RWPE1 (cell line): ENCODE results near the gene USP24.

ENCODE experiments used
- CTCF ChIA-PET: fragments of 350-600 bp; sonication (Branson Sonifier 250); formaldehyde crosslinking; extraction: SDS; loops from one replicate; lab custom pipeline; 2021; lab: Yijun Ruan, JAX
- POLR2A ChIA-PET: fragments of 400-600 bp; formaldehyde crosslinking; extraction: SDS; loops from one replicate; lab custom pipeline; 2020; ENCODE audit warnings: antibody characterized with exemption; ENCODE audit not compliant: low non-redundant PET; lab: Yijun Ruan, JAX
- DNase-seq: peaks from one replicate; pipeline ENCODE4 v3.0.0; 2012; ENCODE audit warnings: low spot score
- H3K27ac ChIP-seq: fragments of 450-650 bp; 2 replicates; pipeline ENCODE4 v1.5.1; 2017
- CTCF ChIP-seq: fragments of 450-650 bp; conservative IDR thresholded peaks from 2 replicates; pipeline ENCODE4 v1.5.1; 2017; ENCODE audit warnings: low read depth, mild to moderate bottlenecking

The USP24 gene

GRCh38 chr1:55250399-55251075 is 35.4 kb upstream of the USP24 start:
- no peak overlapping the region for H3K27ac ChIP-seq
- TF ChIP-seq CTCF, result no peak
- CTCF ChIA-PET, result no interaction called here
- POLR2A ChIA-PET, result no interaction called here
- DNase-seq, result no peak

- H3K27ac ChIP-seq, result no peak overlapping the region
- no peak for TF ChIP-seq CTCF
- CTCF ChIA-PET, result interaction anchor here (0.6 kb wide), 1 partner anchor 141 kb away, joined by 3 read pairs; no protein-coding TSS in a partner anchor
- DNase-seq, result no peak
- POLR2A ChIA-PET, result no interaction called here
Observed at GRCh38 chr1:55249646-55250398, 34.7 kb upstream of the USP24 start.

GRCh38 chr1:55246896-55247295 is 31.7 kb upstream of the USP24 start:
- H3K27ac ChIP-seq, result no peak overlapping the region
- ChIA-PET POLR2A (no interaction called here), CTCF (no interaction called here)
- TF ChIP-seq CTCF, result no peak
- DNase-seq, result no peak

GRCh38 chr1:55246331-55246730 is 31.2 kb upstream of the USP24 start:
- no peak overlapping the region for H3K27ac ChIP-seq
- no peak for DNase-seq
- no peak for TF ChIP-seq CTCF
- CTCF ChIA-PET, result interaction anchor here (0.7 kb wide), 1 partner anchor 41 kb away, joined by 4 read pairs; no protein-coding TSS in a partner anchor
- POLR2A ChIA-PET, result interaction anchor here (0.5 kb wide), 1 partner anchor 8 kb away, joined by 4 read pairs; no protein-coding TSS in a partner anchor

- no peak overlapping the region for H3K27ac ChIP-seq
- TF ChIP-seq CTCF, result no peak
- CTCF ChIA-PET, result interaction anchor here (0.6 to 0.7 kb wide), 2 partner anchors 41 to 70 kb away, joined by 4 read pairs; no protein-coding TSS in a partner anchor
- no peak for DNase-seq
- POLR2A ChIA-PET, result interaction anchor here (0.5 kb wide), 1 partner anchor 9 kb away, joined by 4 read pairs; no protein-coding TSS in a partner anchor
Observed at GRCh38 chr1:55245781-55246180, 30.6 kb upstream of the USP24 start.

GRCh38 chr1:55244476-55245099 is 29.4 kb upstream of the USP24 start:
- DNase-seq, result no peak
- H3K27ac ChIP-seq, result no peak overlapping the region
- ChIA-PET POLR2A (no interaction called here), CTCF (interaction anchor here (0.7 kb wide), 1 partner anchor 1235 kb away, joined by 8 read pairs; no protein-coding TSS in a partner anchor)
- no peak for TF ChIP-seq CTCF
